ENCODE data around the gene FAM107A.

GRCh38 chr3:58564054-58564453 lies 13.1 kb downstream of the FAM107A start:
- TF ChIP-seq REST (IDR thresholded peaks at IDR 0.05; ENCODE audit: unreplicated experiment) (no peak), EZH2 (IDR thresholded peaks at IDR 0.05; ENCODE audit: low read depth, unreplicated experiment) (no peak), CTCF (conservative IDR thresholded peaks at IDR 0.05; ENCODE audit: low read depth in 2 of 2) (no peak), CREB1 (CRISPR knock-in tag; IDR thresholded peaks at IDR 0.05; ENCODE audit: low read depth) (no peak), NANOG (IDR thresholded peaks at IDR 0.05; ENCODE audit: borderline replicate concordance) (no peak), POLR2AphosphoS5 (IDR thresholded peaks at IDR 0.05; ENCODE audit: low read depth) (no peak)
